ENCODE results near the gene SEPSECS. TPM values are rescaled to one million over a fixed set of nuclear protein-coding genes. Genes with fewer than 3 reads are reported as not detected.

The SEPSECS gene
- total RNA-seq, 1 experiment from 2014 or later, result 4.2 TPM

DNA sequence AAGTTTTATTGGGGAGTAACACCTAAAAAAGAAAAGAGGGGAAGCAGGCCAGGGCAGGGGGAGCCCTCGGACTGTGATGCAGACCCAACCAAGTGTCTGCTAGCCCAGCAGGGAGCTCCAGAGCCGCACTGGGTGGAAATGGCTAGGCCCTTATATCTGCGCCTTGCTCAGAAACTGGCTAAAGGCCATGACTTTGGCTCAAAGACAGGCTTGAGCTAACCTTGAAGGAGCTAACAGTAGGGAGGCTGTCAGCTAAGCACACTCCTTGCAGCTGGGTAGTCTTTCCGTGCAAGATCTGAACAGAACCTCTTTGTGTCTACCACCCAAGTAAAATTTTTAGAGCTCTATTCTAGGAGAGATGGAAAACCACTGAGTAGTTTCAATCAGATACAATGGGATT, 43.0 kb downstream of the SEPSECS start:
- H3K79me1 ChIP-seq (ENCODE audit: insufficient read depth, low read depth, low read length, poor library complexity, severe bottlenecking), result no peaks in the 10 kb centered on the region
- no peak overlapping the region for H2BK15ac ChIP-seq (ENCODE audit: low read depth, low read length)
- H4K8ac ChIP-seq (replicated peaks; ENCODE audit: insufficient read length, low read depth, low read length), result no peak overlapping the region
- no peak overlapping the region for H3K56ac ChIP-seq (ENCODE audit: insufficient read length, low read depth, low read length)
- no peaks in the 10 kb centered on the region for H3K9me3 ChIP-seq (ENCODE audit: control insufficient read depth, low read depth, low read length)
- no peak overlapping the region for H3K4ac ChIP-seq (ENCODE audit: low read depth, low read length)
- H3K4me1 ChIP-seq (ENCODE audit: insufficient read depth, low read length), result no peaks in the 10 kb centered on the region
- no peak overlapping the region for H3K27ac ChIP-seq (ENCODE audit: insufficient read length, low read depth, low read length)
- H4K91ac ChIP-seq (ENCODE audit: insufficient read length, low read depth, low read length), result no peak overlapping the region
- H3K4me1 Mint-ChIP-seq, result peaks cover 17 to 20% of the 10 kb centered on the region in 2 experiments
- no peak overlapping the region for H2AFZ ChIP-seq (ENCODE audit: low read length)
- H2BK120ac ChIP-seq (ENCODE audit: low read depth, low read length, poor library complexity, severe bottlenecking), result no peak overlapping the region
- no CpG with 5 or more reads among the region's 4 CpGs for WGBS (ENCODE audit: extremely low coverage, insufficient read length, low lambda C conversion rate)
- no peak overlapping the region for H2BK5ac ChIP-seq (ENCODE audit: insufficient read length, low read length)
- no peak overlapping the region for H3K9ac ChIP-seq (ENCODE audit: extremely low read depth, insufficient read length, low read length)
- H3K36me3 Mint-ChIP-seq (ENCODE audit: insufficient read depth in 1 of 3, low read depth in 3 of 3), result no peaks in the 10 kb centered on the region
- H3K23me2 ChIP-seq (ENCODE audit: insufficient read length, low read depth, low read length, poor library complexity, severe bottlenecking), result no peaks in the 10 kb centered on the region
- H3K79me2 ChIP-seq (ENCODE audit: insufficient read depth, low read length), result no peaks in the 10 kb centered on the region
- H2BK20ac ChIP-seq (ENCODE audit: low read depth, low read length, poor library complexity, severe bottlenecking), result no peak overlapping the region
- no peak overlapping the region for H3K4me2 ChIP-seq (ENCODE audit: insufficient read depth, insufficient read length, low read length)
- no peaks in the 10 kb centered on the region for H3K27me3 ChIP-seq (ENCODE audit: insufficient read depth, low read length)
- no peak overlapping the region for H3T11ph ChIP-seq (ENCODE audit: low read length)
- H2BK12ac ChIP-seq (ENCODE audit: insufficient read length, low read depth, low read length), result no peak overlapping the region
- H3K27me3 Mint-ChIP-seq (ENCODE audit: low read depth), result peaks cover 5% of the 10 kb centered on the region
- no peak overlapping the region for H3K23ac ChIP-seq (ENCODE audit: insufficient read length, low read depth, low read length)
- no peaks in the 10 kb centered on the region for H4K20me1 ChIP-seq (ENCODE audit: control insufficient read depth, insufficient read depth, insufficient read length)
- no peak overlapping the region for H3K18ac ChIP-seq (ENCODE audit: insufficient read length, low read depth, low read length)
- TF ChIP-seq, protein P1, sequence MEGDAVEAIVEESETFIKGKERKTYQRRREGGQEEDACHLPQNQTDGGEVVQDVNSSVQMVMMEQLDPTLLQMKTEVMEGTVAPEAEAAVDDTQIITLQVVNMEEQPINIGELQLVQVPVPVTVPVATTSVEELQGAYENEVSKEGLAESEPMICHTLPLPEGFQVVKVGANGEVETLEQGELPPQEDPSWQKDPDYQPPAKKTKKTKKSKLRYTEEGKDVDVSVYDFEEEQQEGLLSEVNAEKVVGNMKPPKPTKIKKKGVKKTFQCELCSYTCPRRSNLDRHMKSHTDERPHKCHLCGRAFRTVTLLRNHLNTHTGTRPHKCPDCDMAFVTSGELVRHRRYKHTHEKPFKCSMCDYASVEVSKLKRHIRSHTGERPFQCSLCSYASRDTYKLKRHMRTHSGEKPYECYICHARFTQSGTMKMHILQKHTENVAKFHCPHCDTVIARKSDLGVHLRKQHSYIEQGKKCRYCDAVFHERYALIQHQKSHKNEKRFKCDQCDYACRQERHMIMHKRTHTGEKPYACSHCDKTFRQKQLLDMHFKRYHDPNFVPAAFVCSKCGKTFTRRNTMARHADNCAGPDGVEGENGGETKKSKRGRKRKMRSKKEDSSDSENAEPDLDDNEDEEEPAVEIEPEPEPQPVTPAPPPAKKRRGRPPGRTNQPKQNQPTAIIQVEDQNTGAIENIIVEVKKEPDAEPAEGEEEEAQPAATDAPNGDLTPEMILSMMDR (conservative IDR thresholded peaks at IDR 0.05), result no peak
- H3K27ac Mint-ChIP-seq, result no peak overlapping the region
- no peak overlapping the region for H4K5ac ChIP-seq (ENCODE audit: insufficient read length, low read depth, low read length)
- H3K14ac ChIP-seq (ENCODE audit: insufficient read depth, low read length), result no peak overlapping the region
- H3K9me3 Mint-ChIP-seq, result no peaks in the 10 kb centered on the region
- no peak overlapping the region for H3K4me3 Mint-ChIP-seq
- DNase-seq, result no peak
- no peak overlapping the region for H2AK5ac ChIP-seq (ENCODE audit: insufficient read length, low read length)
